Smooth muscle cell (in vitro differentiated cells): Measurements from ENCODE around the gene GPR151. TPM values are rescaled to one million over a fixed set of nuclear protein-coding genes. Genes with fewer than 3 reads are reported as not detected.

Experiments
- DNase-seq: peaks from one replicate; lab custom pipeline; 2025; ENCODE audit not compliant: unreplicated experiment; lab: John Stamatoyannopoulos, UW
- H2AFZ ChIP-seq: fragments of 200-600 bp; sonication (generic); 2 replicates; pipeline ENCODE4 v1.6.0; 2016; ENCODE audit warnings: antibody characterized with exemption, low read depth, mild to moderate bottlenecking
- H3F3A ChIP-seq: fragments of 200-600 bp; sonication (generic); 2 replicates; pipeline ENCODE4 v1.6.0; 2017; ENCODE audit warnings: antibody characterized with exemption, low read depth
- H3K27ac ChIP-seq: fragments of 200-600 bp; sonication (generic); 2 replicates; pipeline ENCODE4 v1.5.1; 2016; ENCODE audit warnings: low read depth, mild to moderate bottlenecking
- H3K27me3 ChIP-seq: fragments of 200-600 bp; sonication (generic); 2 replicates; pipeline ENCODE4 v1.6.1; 2016; ENCODE audit warnings: low read depth, mild to moderate bottlenecking
- H3K36me3 ChIP-seq: fragments of 200-600 bp; sonication (generic); 2 replicates; pipeline ENCODE4 v1.5.1; 2016; ENCODE audit warnings: low read depth
- H3K4me1 ChIP-seq: fragments of 200-600 bp; sonication (generic); 2 replicates; pipeline ENCODE4 v1.5.1; 2016; ENCODE audit warnings: low read depth
- H3K4me2 ChIP-seq: fragments of 200-600 bp; sonication (generic); 2 replicates; pipeline ENCODE4 v1.6.0; 2016; ENCODE audit warnings: mild to moderate bottlenecking
- H3K4me3 ChIP-seq: fragments of 200-600 bp; sonication (generic); 2 replicates; pipeline ENCODE4 v1.5.1; 2016; ENCODE audit warnings: mild to moderate bottlenecking
- H3K79me2 ChIP-seq: fragments of 200-600 bp; sonication (generic); 2 replicates; pipeline ENCODE4 v1.6.0; 2016; ENCODE audit warnings: low read depth, mild to moderate bottlenecking
- H3K9ac ChIP-seq: fragments of 200-600 bp; sonication (generic); 2 replicates; pipeline ENCODE4 v1.6.0; 2016; ENCODE audit warnings: low read depth
- H3K9me3 ChIP-seq: fragments of 200-600 bp; sonication (generic); replicated peaks from 2 replicates; pipeline ENCODE4 v1.5.1; 2016; ENCODE audit warnings: low read depth
- H4K20me1 ChIP-seq: fragments of 200-600 bp; sonication (generic); 2 replicates; pipeline ENCODE4 v1.6.0; 2016; ENCODE audit warnings: low read depth
- WGBS: methylation state at CpG from one replicate; pipeline ENCODE4 v1.1.7; 2016; ENCODE audit warnings: low lambda C conversion rate; 5-methylcytosine and 5-hydroxymethylcytosine counted together
- polyA plus RNA-seq: library from polyadenylated mRNA; unstranded; fragments of >200 nt; fragmentation: Nextera tagmentation; extraction: Ambion mirVana; gene quantifications from 2 replicates; pipeline ENCODE4 v1.2.1, GENCODE V29; 2016
- total RNA-seq: library from RNA; depleted of rRNA; stranded (reverse); fragments of >200 nt; gene quantifications from 2 replicates; pipeline ENCODE4 v1.2.3, GENCODE V29; 2014
- TF ChIP-seq, protein P1 (sequence below): fragments of 200-600 bp; sonication (generic); IDR thresholded peaks from 2 replicates; pipeline ENCODE4 v1.5.1; 2017; ENCODE audit warnings: borderline replicate concordance, mild to moderate bottlenecking, antibody characterized with exemption; ENCODE audit not compliant: insufficient read depth, poor library complexity, severe bottlenecking

Gene GPR151
- total and polyA plus RNA-seq, 2 experiments from 2014 or later, result not detected

DNA sequence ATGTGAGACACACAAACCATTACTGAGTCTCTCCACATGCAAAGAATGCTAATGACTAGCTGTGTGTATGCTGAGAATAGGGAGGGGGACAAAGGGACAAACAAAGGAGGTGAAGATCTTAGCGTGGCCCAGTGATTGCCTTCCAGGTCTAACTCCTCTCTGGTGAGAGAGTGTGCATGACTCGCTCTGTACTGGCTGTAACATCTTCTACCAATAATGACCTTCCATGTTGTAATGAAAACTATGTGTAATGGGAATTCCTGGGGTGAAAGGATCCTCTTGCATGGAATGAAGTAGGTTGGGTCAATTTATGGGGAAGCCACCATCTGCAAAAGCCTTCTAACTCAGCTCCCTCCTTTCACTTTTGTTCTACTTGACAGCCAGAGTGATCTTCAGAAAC lies 24.4 kb upstream of the GPR151 start:
- no peak for DNase-seq
- WGBS, result 79% methylated on average over 2 of the region's 2 CpGs

DNA sequence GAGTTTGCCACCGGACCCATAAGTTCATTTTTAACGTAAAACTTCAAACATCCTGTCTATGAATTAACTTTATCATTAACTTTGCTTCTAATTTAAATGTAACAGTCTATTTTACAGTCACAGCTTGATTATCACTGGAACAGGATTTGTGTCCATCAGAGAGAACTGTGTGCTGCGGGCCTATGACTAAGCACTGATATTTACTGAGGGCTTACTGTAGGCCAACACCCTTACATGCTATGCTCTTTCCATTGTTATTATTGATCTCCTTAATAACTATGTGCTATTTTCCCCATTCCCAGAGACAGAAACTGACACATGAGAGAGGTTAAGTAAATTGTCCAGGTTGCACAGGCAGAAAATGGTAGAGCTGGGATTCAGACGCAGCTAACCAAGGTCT lies 24.0 kb upstream of the GPR151 start:
- no peaks in the 10 kb centered on the region for H4K20me1 ChIP-seq
- no peaks in the 10 kb centered on the region for H3K9me3 ChIP-seq
- TF ChIP-seq, protein P1, sequence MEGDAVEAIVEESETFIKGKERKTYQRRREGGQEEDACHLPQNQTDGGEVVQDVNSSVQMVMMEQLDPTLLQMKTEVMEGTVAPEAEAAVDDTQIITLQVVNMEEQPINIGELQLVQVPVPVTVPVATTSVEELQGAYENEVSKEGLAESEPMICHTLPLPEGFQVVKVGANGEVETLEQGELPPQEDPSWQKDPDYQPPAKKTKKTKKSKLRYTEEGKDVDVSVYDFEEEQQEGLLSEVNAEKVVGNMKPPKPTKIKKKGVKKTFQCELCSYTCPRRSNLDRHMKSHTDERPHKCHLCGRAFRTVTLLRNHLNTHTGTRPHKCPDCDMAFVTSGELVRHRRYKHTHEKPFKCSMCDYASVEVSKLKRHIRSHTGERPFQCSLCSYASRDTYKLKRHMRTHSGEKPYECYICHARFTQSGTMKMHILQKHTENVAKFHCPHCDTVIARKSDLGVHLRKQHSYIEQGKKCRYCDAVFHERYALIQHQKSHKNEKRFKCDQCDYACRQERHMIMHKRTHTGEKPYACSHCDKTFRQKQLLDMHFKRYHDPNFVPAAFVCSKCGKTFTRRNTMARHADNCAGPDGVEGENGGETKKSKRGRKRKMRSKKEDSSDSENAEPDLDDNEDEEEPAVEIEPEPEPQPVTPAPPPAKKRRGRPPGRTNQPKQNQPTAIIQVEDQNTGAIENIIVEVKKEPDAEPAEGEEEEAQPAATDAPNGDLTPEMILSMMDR, result no peak
- no peaks in the 10 kb centered on the region for H3K4me1 ChIP-seq
- no peaks in the 10 kb centered on the region for H3K27me3 ChIP-seq
- no peak overlapping the region for H3K9ac ChIP-seq
- H3K27ac ChIP-seq, result no peak overlapping the region
- no peak for DNase-seq
- no peak overlapping the region for H3K4me3 ChIP-seq
- H3F3A ChIP-seq, result no peaks in the 10 kb centered on the region
- H3K79me2 ChIP-seq, result no peaks in the 10 kb centered on the region
- H2AFZ ChIP-seq, result no peak overlapping the region
- H3K4me2 ChIP-seq, result no peak overlapping the region
- H3K36me3 ChIP-seq, result no peaks in the 10 kb centered on the region
- WGBS, result 78% methylated on average over 4 of the region's 4 CpGs

More for the DNA sequence above, 24.4 kb upstream of the GPR151 start:
- Histone ChIP-seq H3F3A (no peaks in the 10 kb centered on the region), H3K4me1 (no peaks in the 10 kb centered on the region), H4K20me1 (no peaks in the 10 kb centered on the region), H3K9me3 (no peaks in the 10 kb centered on the region), H2AFZ (no peak overlapping the region), H3K4me3 (no peak overlapping the region), H3K27ac (no peak overlapping the region), H3K36me3 (no peaks in the 10 kb centered on the region), H3K4me2 (no peak overlapping the region), H3K79me2 (no peaks in the 10 kb centered on the region), H3K9ac (no peak overlapping the region), H3K27me3 (no peaks in the 10 kb centered on the region)
- TF ChIP-seq, protein P1, result no peak

DNA sequence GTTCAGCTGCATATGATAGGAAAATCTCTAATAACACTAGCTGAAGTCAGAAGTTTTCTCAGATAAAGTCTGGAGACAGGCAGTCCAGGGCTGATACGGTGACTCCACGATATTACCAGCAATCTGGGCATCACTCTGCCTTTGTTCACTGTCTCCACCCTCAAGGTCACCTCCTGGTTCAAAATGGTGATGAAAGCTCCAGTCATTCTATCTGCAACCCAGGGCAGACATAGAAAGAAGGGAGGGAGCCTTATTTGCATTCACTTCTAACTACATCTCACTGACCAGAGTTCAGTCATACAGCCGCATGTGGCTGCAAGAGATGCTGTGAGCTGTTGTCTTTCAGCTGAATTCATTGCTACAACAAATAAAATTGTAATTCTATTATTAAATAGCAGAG lies 22.4 kb upstream of the GPR151 start:
- H4K20me1 ChIP-seq, result no peaks in the 10 kb centered on the region
- TF ChIP-seq, protein P1, result no peak
- no peaks in the 10 kb centered on the region for H3F3A ChIP-seq
- H3K27me3 ChIP-seq, result no peaks in the 10 kb centered on the region
- WGBS, result 94% methylated on average over 3 of the region's 3 CpGs
- H3K4me1 ChIP-seq, result no peaks in the 10 kb centered on the region
- no peak overlapping the region for H2AFZ ChIP-seq
- no peak overlapping the region for H3K4me2 ChIP-seq
- no peak overlapping the region for H3K9ac ChIP-seq
- DNase-seq, result no peak
- no peaks in the 10 kb centered on the region for H3K36me3 ChIP-seq
- no peaks in the 10 kb centered on the region for H3K79me2 ChIP-seq
- no peak overlapping the region for H3K4me3 ChIP-seq
- no peak overlapping the region for H3K27ac ChIP-seq
- H3K9me3 ChIP-seq, result no peaks in the 10 kb centered on the region

DNA sequence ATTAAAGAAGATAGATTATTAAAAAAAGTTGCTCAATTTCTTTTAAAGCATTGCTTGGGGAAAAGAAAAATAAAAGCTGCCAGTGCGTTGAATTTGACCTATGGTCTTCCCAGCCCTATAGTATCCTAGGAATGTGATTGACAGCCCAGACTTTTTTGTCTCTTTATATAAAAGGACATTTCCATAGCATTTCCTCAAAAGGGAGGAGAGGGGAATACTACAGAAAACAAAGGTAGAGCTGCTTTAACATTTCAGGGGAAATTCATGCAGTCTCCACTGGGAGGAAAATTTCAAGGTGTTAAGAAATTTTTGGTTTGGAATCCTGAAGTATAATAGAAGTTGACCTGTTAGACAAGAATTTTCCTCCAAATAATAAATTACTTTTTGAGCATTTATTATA lies 17.9 kb upstream of the GPR151 start:
- no peak for DNase-seq
- Histone ChIP-seq H3K36me3 (no peaks in the 10 kb centered on the region), H2AFZ (no peak overlapping the region), H3K4me1 (no peaks in the 10 kb centered on the region), H3K4me2 (no peak overlapping the region), H3K9ac (no peak overlapping the region), H4K20me1 (no peaks in the 10 kb centered on the region), H3F3A (no peaks in the 10 kb centered on the region), H3K4me3 (no peak overlapping the region), H3K27me3 (no peaks in the 10 kb centered on the region), H3K9me3 (no peaks in the 10 kb centered on the region), H3K27ac (no peak overlapping the region), H3K79me2 (no peaks in the 10 kb centered on the region)
- TF ChIP-seq, protein P1, result no peak
- 0% methylated on average over 1 of the region's 1 CpG for WGBS
